Left kidney (tissue), 2 donors: ENCODE data around the gene TUBD1. TPM values are rescaled to one million over a fixed set of nuclear protein-coding genes. Genes with fewer than 3 reads are reported as not detected.
"Not testable (repeated sequence)": the region's sequence is repeated elsewhere in the genome, so short reads cannot be mapped to it uniquely, and the experiment has no call there.

Experiments
- DNase-seq: peaks from one replicate; pipeline ENCODE4 v3.0.0-alpha.2; 2013
- polyA plus RNA-seq: library from polyadenylated mRNA; unstranded; fragments of 120-200 nt; gene quantifications from one replicate; pipeline ENCODE4 v1.2.1, GENCODE V29; 2013; ENCODE audit not compliant: insufficient read length

The TUBD1 gene
- polyA plus RNA-seq, 1 donor, result 23.7 TPM

- no peak for DNase-seq
Measured at GRCh38 chr17:59876107-59876506, 16.6 kb downstream of the TUBD1 start.

- no peak for DNase-seq
Measured at GRCh38 chr17:59874376-59874775, 18.4 kb downstream of the TUBD1 start.

- not testable (repeated sequence) for DNase-seq
Measured at GRCh38 chr17:59873414-59873813, 19.3 kb downstream of the TUBD1 start.

- DNase-seq, result no peak
Measured at GRCh38 chr17:59872351-59872750, 20.4 kb downstream of the TUBD1 start.

GRCh38 chr17:59870482-59870881, 22.3 kb downstream of the TUBD1 start:
- no peak for DNase-seq

GRCh38 chr17:59869941-59870218, 22.9 kb downstream of the TUBD1 start:
- no peak for DNase-seq

GRCh38 chr17:59863616-59864015, 29.1 kb downstream of the TUBD1 start:
- no peak for DNase-seq

- no peak for DNase-seq
Measured at GRCh38 chr17:59859444-59860025, 33.2 kb downstream of the TUBD1 start.

GRCh38 chr17:59858932-59859331, 33.8 kb downstream of the TUBD1 start:
- no peak for DNase-seq

GRCh38 chr17:59858167-59858816, 34.5 kb downstream of the TUBD1 start:
- no peak for DNase-seq

GRCh38 chr17:59856859-59857794, 35.6 kb downstream of the TUBD1 start:
- no peak for DNase-seq

- DNase-seq, result not testable (repeated sequence)
Measured at GRCh38 chr17:59853919-59854729, 38.6 kb downstream of the TUBD1 start.

GRCh38 chr17:59853168-59853918, 39.4 kb downstream of the TUBD1 start:
- no peak for DNase-seq

GRCh38 chr17:59852847-59853167, 39.9 kb downstream of the TUBD1 start:
- DNase-seq, result not testable (repeated sequence)

GRCh38 chr17:59851439-59852375, 41.0 kb downstream of the TUBD1 start:
- no peak for DNase-seq

GRCh38 chr17:59850311-59850710, 42.4 kb downstream of the TUBD1 start:
- DNase-seq, result not testable (repeated sequence)

- no peak for DNase-seq
Measured at GRCh38 chr17:59848778-59849177, 44.0 kb downstream of the TUBD1 start.

- DNase-seq, result no peak
Measured at GRCh38 chr17:59848385-59848668, 44.4 kb downstream of the TUBD1 start.

GRCh38 chr17:59846394-59847165, 46.2 kb downstream of the TUBD1 start:
- DNase-seq, result no peak
